Measurements from ENCODE around the gene TMEM123.

TMEM123 gene

DNA sequence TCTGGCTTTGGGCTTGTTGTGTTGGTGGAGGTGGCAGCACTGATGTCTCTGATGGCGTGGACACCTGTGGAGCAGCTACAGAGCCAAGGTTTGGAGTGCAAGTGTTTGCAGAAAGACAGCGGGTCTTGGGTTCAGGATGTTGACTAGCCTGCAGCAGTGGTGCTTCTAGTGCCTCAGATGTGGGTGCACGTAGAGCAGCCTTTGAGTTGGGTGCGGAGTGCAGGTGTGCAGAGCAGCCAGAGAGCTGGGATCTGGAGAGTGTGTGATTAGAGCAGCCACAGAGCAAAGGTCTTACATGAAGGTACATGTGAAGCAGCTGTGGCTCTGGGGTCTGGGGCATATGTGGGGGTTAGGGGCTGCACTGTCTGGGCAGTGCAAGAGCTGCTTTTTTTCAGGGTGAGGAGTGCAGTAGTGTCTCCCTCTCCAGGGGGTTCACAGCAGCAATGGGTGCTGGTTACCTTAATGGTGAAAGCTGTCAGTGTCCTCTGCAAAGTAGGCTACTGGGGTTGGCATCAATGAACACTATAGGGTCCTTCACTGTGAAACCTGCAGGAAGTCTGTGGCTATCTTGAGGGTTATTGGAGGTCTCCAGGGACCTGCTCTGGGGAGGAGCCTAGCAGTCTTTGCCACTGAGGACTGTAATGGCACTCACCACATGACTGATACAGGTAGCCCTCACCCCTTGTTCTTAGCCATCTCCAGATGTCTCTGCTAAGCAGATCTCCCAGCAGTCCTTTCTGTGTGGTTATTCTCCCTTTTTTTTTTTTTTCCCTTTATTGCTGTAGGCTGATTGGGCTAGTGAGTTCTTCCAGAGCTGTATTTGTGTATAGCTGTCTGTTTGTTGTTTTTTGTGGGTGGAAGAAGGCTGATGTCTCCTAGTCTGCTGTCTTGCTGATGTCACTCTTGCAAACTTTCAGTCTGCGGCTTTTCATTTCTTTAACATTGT is 91.2 kb downstream of the TMEM123 start:
- H3K27ac Mint-ChIP-seq: peak overlapping the region; percentile 78
- H3K4me3 Mint-ChIP-seq: no peak overlapping the region
- peaks cover 16% of the 10 kb centered on the region for H3K4me1 Mint-ChIP-seq
- H3K36me3 Mint-ChIP-seq (ENCODE audit: low read depth): peaks cover 93% of the 10 kb centered on the region
- no peaks in the 10 kb centered on the region for H3K27me3 Mint-ChIP-seq (ENCODE audit: low read depth, poor library complexity)
- no peak for DNase-seq
- H3K9me3 Mint-ChIP-seq: peaks cover 37% of the 10 kb centered on the region
- TF ChIP-seq, protein P1, sequence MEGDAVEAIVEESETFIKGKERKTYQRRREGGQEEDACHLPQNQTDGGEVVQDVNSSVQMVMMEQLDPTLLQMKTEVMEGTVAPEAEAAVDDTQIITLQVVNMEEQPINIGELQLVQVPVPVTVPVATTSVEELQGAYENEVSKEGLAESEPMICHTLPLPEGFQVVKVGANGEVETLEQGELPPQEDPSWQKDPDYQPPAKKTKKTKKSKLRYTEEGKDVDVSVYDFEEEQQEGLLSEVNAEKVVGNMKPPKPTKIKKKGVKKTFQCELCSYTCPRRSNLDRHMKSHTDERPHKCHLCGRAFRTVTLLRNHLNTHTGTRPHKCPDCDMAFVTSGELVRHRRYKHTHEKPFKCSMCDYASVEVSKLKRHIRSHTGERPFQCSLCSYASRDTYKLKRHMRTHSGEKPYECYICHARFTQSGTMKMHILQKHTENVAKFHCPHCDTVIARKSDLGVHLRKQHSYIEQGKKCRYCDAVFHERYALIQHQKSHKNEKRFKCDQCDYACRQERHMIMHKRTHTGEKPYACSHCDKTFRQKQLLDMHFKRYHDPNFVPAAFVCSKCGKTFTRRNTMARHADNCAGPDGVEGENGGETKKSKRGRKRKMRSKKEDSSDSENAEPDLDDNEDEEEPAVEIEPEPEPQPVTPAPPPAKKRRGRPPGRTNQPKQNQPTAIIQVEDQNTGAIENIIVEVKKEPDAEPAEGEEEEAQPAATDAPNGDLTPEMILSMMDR (IDR thresholded peaks at IDR 0.05): no peak

GRCh38 chr11:102360681-102361080 is 91.9 kb downstream of the TMEM123 start:
- TF ChIP-seq, protein P1 (IDR thresholded peaks at IDR 0.05): no peak
- Mint-ChIP-seq H3K27ac (no peak overlapping the region), H3K27me3 (ENCODE audit: low read depth, poor library complexity) (no peaks in the 10 kb centered on the region), H3K9me3 (peaks cover 44% of the 10 kb centered on the region), H3K4me1 (peaks cover 16% of the 10 kb centered on the region), H3K36me3 (ENCODE audit: low read depth) (peaks cover 93% of the 10 kb centered on the region), H3K4me3 (no peak overlapping the region)
- no peak for DNase-seq

DNA sequence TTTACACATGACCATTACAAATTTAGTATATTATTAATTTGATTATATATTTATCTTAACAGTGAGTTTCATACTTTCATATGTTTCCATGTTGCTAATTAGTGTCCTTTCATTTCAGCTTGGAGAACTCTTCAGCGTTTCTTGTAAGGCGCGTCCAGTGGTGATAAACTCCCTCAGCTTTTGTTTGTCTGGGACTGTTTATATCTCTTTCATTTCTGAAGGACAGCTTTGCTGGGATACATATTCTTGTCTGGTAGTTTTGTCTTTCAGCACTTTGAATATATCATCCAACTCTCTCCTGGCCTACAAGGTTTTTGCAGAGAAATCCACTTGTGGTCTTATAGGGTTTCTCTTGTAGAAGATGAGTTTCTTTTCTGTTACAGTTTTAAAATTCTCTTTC is 93.2 kb downstream of the TMEM123 start:
- H3K4me1 Mint-ChIP-seq: peaks cover 16% of the 10 kb centered on the region
- DNase-seq: no peak
- no peak overlapping the region for H3K27ac Mint-ChIP-seq
- no peaks in the 10 kb centered on the region for H3K27me3 Mint-ChIP-seq (ENCODE audit: low read depth, poor library complexity)
- peaks cover 95% of the 10 kb centered on the region for H3K36me3 Mint-ChIP-seq (ENCODE audit: low read depth)
- H3K9me3 Mint-ChIP-seq: peaks cover 57% of the 10 kb centered on the region
- TF ChIP-seq, protein P1 (IDR thresholded peaks at IDR 0.05): no peak
- no peak overlapping the region for H3K4me3 Mint-ChIP-seq

GRCh38 chr11:102357116-102357515 is 95.4 kb downstream of the TMEM123 start:
- Mint-ChIP-seq H3K27ac (no peak overlapping the region), H3K36me3 (ENCODE audit: low read depth) (peaks cover 98% of the 10 kb centered on the region), H3K4me3 (no peak overlapping the region), H3K4me1 (peaks cover 16% of the 10 kb centered on the region), H3K9me3 (peaks cover 66% of the 10 kb centered on the region), H3K27me3 (ENCODE audit: low read depth, poor library complexity) (no peaks in the 10 kb centered on the region)
- no peak for DNase-seq
- TF ChIP-seq, protein P1 (IDR thresholded peaks at IDR 0.05): no peak

DNA sequence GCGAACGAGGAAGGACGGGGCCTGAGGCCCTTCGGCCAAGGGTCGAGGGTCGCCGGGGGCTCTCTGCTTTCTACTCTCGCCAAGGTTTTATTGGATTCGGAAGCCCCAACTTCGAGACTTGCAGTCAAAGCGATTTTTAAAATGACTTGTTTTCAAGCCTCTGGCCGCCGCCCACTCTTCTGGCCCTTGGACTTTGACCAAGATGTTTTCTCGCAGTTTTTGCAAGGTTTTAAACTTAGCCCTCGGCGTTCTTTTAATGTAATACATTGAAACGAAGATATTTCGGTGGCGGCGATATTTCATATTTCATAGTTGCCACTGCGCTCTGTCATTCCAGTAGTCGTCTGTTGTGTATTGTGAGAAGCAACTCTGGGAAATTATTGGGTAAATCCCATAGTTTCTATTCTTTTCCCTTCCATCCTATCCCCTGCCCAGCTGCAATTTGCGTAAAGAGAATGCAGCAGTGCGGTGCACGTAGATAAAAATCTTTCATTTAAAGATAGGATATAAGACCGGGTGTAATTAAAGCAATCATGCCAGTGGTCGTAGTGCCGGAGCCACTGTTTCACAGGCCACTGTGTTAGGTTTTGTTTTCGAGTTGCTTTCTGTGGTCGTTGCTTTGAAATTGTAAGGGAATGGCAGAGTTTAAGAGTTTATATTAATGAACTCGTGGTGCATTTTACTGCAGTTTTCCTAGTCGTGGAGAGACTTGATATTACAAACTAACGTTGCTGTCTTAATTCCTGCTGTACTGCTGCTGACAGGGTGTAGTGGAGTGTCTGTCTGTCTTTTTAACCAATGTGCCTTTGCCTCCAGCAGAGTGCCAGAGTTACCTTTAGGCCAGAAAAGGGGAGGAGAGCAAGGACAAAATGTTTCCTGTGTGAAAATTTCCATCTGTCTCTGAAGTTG is 104.8 kb downstream of the TMEM123 start:
- H3K4me3 Mint-ChIP-seq: peak overlapping the region; percentile 87
- H3K9me3 Mint-ChIP-seq: no peaks in the 10 kb centered on the region
- H3K36me3 Mint-ChIP-seq (ENCODE audit: low read depth): peaks cover 31% of the 10 kb centered on the region
- peaks cover 42% of the 10 kb centered on the region for H3K4me1 Mint-ChIP-seq
- H3K27me3 Mint-ChIP-seq (ENCODE audit: low read depth, poor library complexity): peaks cover 4% of the 10 kb centered on the region
- TF ChIP-seq, protein P1 (IDR thresholded peaks at IDR 0.05): no peak
- DNase-seq: no peak
- H3K27ac Mint-ChIP-seq: peak overlapping the region; percentile 99
